Chondrocyte (in vitro differentiated cells): ENCODE measurements around the gene GNRH2. TPM values are rescaled to one million over a fixed set of nuclear protein-coding genes. Genes with fewer than 3 reads are reported as not detected.
A peak's percentile ranks its signal among the peaks of the same experiment; 100 is the strongest.
"Not testable (repeated sequence)": the region's sequence is repeated elsewhere in the genome, so short reads cannot be mapped to it uniquely, and the experiment has no call there.

ENCODE experiments used
- DNase-seq: peaks from one replicate; pipeline ENCODE4 v3.0.0; 2021; ENCODE audit warnings: mixed read lengths, low spot score
- H3K27ac Mint-ChIP-seq: one replicate; pipeline ENCODE4 v1.8.0; 2021; ENCODE audit warnings: mild to moderate bottlenecking, moderate library complexity, mixed read lengths; ENCODE audit not compliant: unreplicated experiment
- H3K27me3 Mint-ChIP-seq: 2 replicates; pipeline ENCODE4 v1.8.0; 2021; ENCODE audit warnings: low read depth, mixed read lengths
- H3K36me3 Mint-ChIP-seq: 2 replicates; pipeline ENCODE4 v1.8.0; 2021; ENCODE audit warnings: low read depth, mixed read lengths
- H3K4me1 Mint-ChIP-seq: 2 replicates; pipeline ENCODE4 v1.8.0; 2021; ENCODE audit warnings: low read depth, mild to moderate bottlenecking, mixed read lengths
- H3K4me3 Mint-ChIP-seq: one replicate; pipeline ENCODE4 v1.8.0; 2021; ENCODE audit warnings: mild to moderate bottlenecking, moderate library complexity, mixed read lengths; ENCODE audit not compliant: unreplicated experiment
- H3K9me3 Mint-ChIP-seq: 2 replicates; pipeline ENCODE4 v1.8.0; 2021; ENCODE audit warnings: low read depth, mixed read lengths
- CTCF ChIP-seq: fragments of 200-600 bp; sonication (generic); IDR thresholded peaks from 2 replicates; pipeline ENCODE4 v1.5.0; 2021; ENCODE audit warnings: antibody characterized with exemption, mild to moderate bottlenecking, moderate library complexity
- total RNA-seq: library from RNA; stranded (reverse); gene quantifications from 3 replicates; pipeline ENCODE4 v1.2.1, GENCODE V29; 2021

The GNRH2 gene
- total RNA-seq, 1 donor from 2014 or later = not detected

DNA sequence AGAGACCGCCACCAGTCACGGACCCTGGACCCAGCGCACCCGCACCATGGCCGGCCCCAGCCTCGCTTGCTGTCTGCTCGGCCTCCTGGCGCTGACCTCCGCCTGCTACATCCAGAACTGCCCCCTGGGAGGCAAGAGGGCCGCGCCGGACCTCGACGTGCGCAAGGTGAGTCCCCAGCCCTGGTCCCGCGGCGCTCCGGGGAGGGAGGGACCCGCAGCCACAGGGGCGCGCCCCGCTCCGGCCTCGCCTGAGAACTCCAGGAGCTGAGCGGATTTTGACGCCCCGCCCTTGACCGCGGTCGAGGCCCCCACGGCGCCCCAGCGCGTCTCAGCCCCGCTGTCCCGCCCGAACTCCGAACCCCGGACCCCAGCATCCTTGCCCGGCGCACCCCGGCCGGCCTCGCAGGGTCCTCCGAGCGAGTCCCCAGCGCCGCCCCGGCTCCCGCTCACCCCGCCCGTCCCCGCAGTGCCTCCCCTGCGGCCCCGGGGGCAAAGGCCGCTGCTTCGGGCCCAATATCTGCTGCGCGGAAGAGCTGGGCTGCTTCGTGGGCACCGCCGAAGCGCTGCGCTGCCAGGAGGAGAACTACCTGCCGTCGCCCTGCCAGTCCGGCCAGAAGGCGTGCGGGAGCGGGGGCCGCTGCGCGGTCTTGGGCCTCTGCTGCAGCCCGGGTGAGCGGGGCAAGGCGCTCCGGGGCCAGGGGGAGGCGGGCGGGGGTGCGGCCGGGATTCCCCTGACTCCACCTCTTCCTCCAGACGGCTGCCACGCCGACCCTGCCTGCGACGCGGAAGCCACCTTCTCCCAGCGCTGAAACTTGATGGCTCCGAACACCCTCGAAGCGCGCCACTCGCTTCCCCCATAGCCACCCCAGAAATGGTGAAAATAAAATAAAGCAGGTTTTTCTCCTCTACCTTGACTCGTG lies 28.4 kb downstream of the GNRH2 start, which contains the start of gene OXT:
Gene OXT (plus strand): TSS at position 11 of the 920 bp plus-strand sequence. CDS start 36 bp downstream, at position 47.
- no peak within 1 kb of the TSS for H3K27ac Mint-ChIP-seq

DNA sequence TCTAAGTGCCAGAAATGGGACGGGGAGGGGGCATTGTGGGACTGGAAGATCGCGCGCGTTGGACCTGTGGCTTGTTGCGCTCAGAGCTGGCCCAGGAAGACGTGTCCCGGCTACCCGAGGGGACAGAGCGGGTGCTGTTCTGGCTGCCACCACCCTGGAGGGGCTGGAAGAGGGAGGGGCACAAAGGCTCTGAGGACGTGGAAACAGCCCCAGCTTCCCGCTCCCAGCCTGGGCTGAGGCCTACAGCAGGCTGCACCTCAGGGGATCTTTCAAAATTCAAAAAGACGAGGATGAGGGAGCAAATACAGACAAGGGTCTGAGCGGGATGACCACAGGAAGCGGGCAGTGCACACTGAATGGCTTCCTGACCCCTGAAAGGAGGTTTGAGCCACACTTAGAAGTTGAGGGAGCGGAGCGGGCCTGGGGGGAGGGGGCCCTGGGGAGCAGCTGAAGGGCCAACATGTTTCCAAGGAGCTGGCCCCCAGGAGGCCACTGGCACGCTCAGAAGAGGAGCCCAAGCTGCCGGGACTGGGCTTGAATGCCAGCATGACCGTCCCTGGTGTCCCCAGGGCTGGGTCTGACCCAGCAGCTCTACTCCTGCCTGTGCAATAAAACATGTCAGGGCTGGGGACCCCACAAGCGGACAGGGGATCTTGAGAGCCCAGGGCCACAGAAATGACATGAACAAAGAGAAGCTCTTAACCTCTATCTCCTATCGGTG lies 29.3 kb downstream of the GNRH2 start:
- DNase-seq = peak; percentile 77
- TF ChIP-seq CTCF = no peak
- H3K4me1 Mint-ChIP-seq = peaks cover 4% of the 10 kb centered on the region
- peaks cover 10% of the 10 kb centered on the region for H3K27me3 Mint-ChIP-seq
- no peaks in the 10 kb centered on the region for H3K9me3 Mint-ChIP-seq
- peak overlapping the region; percentile 55 for H3K4me3 Mint-ChIP-seq
- no peak overlapping the region for H3K27ac Mint-ChIP-seq
- no peaks in the 10 kb centered on the region for H3K36me3 Mint-ChIP-seq

More for the DNA sequence above, 28.4 kb downstream of the GNRH2 start, which contains the start of gene OXT:
- no peaks in the 10 kb centered on the region for H3K36me3 Mint-ChIP-seq
- DNase-seq = peak; percentile 90
- H3K27me3 Mint-ChIP-seq = peaks cover 10% of the 10 kb centered on the region
- peak within 1 kb of the TSS; percentile 55 for H3K4me3 Mint-ChIP-seq
- TF ChIP-seq CTCF = no peak
- no peaks in the 10 kb centered on the region for H3K9me3 Mint-ChIP-seq
- H3K4me1 Mint-ChIP-seq = peaks cover 4% of the 10 kb centered on the region

DNA sequence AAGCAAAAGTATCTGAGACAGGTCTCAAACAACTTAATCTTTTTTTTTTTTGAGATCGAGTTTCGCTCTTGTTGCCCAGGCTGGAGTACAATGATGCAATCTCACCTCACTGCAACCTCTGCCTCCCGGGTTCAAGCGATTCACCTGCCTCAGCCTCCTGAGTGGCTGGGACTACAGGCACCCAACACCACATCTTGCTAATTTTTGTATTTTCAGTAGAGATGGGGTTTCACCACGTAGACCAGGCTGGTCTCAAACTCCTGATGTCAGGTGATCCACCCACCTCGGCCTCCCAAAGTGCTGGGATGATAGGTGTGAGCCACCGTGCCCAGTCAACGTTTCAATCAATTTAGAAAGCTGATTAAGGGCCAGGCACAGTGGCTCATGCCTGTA lies 29.8 kb downstream of the GNRH2 start:
- not testable (repeated sequence) for H3K9me3 Mint-ChIP-seq, H3K4me3 Mint-ChIP-seq, H3K36me3 Mint-ChIP-seq, H3K27ac Mint-ChIP-seq, DNase-seq, H3K4me1 Mint-ChIP-seq
- H3K27me3 Mint-ChIP-seq = peaks cover 10% of the 10 kb centered on the region

DNA sequence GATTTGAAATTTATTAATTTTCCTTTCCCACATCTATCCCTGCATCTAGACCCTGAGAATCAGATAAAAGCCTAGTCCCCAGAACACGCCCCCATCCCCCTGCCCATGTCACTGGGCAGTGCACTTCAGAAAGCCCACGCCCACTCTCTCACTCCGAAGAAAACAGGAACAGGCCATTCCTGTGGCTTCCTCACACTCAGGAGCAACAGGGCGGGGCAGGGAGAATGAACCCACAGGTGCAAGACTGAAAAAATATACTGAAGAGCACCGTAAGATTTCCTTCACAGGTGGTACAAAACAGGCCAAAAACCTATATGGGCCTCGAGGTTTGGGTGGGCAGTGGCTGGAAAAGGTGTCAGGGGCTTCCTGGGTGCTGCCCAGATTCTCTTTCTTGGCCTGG lies 31.4 kb downstream of the GNRH2 start:
- H3K4me3 Mint-ChIP-seq = no peak overlapping the region
- H3K4me1 Mint-ChIP-seq = peaks cover 4% of the 10 kb centered on the region
- TF ChIP-seq CTCF = no peak
- peak; percentile 30 for DNase-seq
- no peaks in the 10 kb centered on the region for H3K36me3 Mint-ChIP-seq
- H3K27me3 Mint-ChIP-seq = peaks cover 15% of the 10 kb centered on the region
- H3K27ac Mint-ChIP-seq = no peak overlapping the region
- H3K9me3 Mint-ChIP-seq = peaks cover 3% of the 10 kb centered on the region

DNA sequence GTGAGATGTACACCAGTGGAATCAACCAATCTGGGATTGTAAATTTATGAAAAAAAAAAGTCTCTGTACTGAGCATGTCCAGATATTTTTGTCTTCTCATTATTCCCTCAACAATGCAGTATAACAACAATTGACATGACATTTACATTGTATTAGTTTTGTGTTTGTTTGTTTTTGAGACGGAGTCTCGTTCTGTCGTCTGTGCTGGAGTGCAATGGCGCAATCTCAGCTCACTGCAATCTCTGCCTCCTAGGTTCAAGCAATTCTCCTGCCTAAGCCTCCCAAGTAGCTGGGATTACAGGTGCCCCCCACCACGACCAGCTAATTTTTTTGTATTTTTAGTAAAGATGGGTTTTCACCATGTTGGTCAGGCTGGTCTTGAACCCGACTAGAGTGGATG lies 31.9 kb downstream of the GNRH2 start:
- DNase-seq, H3K4me1 Mint-ChIP-seq, H3K9me3 Mint-ChIP-seq, H3K4me3 Mint-ChIP-seq, H3K36me3 Mint-ChIP-seq, H3K27ac Mint-ChIP-seq: not testable (repeated sequence)
- H3K27me3 Mint-ChIP-seq = peaks cover 15% of the 10 kb centered on the region

DNA sequence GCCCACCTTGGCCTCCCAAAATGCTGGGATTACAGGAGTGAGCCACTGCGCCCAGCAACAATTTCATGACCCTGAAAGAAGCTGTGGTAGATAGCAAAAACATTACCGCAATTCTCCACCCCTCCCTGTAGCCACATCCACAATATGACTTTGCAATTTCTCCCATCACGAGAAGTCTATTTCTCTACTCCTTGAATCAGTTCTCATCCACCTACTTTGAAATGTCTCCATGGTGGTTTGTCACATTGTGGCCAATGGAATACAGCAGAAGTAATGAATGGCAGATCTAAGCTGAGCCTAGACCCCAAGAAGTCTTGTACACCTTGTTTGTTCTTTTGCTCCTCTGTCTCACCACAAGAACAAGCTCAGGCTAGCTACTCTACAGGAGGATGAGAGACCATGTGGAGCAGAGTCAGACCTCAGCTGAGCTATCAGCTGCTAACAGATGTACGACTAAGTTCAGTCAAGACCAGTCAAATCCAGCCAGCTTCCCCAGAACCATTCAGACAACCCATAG lies 34.3 kb downstream of the GNRH2 start:
- no peak for TF ChIP-seq CTCF
- H3K9me3 Mint-ChIP-seq = peaks cover 3% of the 10 kb centered on the region
- H3K4me1 Mint-ChIP-seq = no peaks in the 10 kb centered on the region
- no peaks in the 10 kb centered on the region for H3K36me3 Mint-ChIP-seq
- no peak overlapping the region for H3K4me3 Mint-ChIP-seq
- peak; percentile 3 for DNase-seq
- H3K27me3 Mint-ChIP-seq = peaks cover 28% of the 10 kb centered on the region
- H3K27ac Mint-ChIP-seq = no peak overlapping the region
